BJ (cell line): ENCODE data around the gene SMC6. TPM values are rescaled to one million over a fixed set of nuclear protein-coding genes. Genes with fewer than 3 reads are reported as not detected.

Source experiments
- CTCF ChIA-PET: fragments of 350-600 bp; formaldehyde crosslinking; extraction: SDS; loops from one replicate; lab custom pipeline; 2021; ENCODE audit warnings: antibody characterized with exemption, inconsistent platforms; lab: Yijun Ruan, JAX
- POLR2A ChIA-PET: fragments of 300-600 bp; sonication (Branson Sonifier 250); formaldehyde crosslinking; extraction: SDS; loops from one replicate; lab custom pipeline; 2021; ENCODE audit warnings: antibody characterized with exemption; lab: Charles Lee
- DNase-seq: peaks from one replicate; pipeline ENCODE4 v3.0.0-alpha.2; 2011; ENCODE audit warnings: low read depth
- H3K27me3 ChIP-seq: 2 replicates; pipeline ENCODE4 v1.6.0; 2011; ENCODE audit warnings: low read length; ENCODE audit not compliant: control insufficient read depth, insufficient read depth
- H3K36me3 ChIP-seq: 2 replicates; pipeline ENCODE4 v1.5.1; 2011; ENCODE audit warnings: low read length; ENCODE audit not compliant: control insufficient read depth, insufficient read depth
- H3K4me3 ChIP-seq: 2 replicates; pipeline ENCODE4 v1.5.1; 2011; ENCODE audit warnings: low read depth, mild to moderate bottlenecking, control low read depth, low read length
- polyA plus RNA-seq: library from polyadenylated mRNA; depleted of rRNA; stranded (reverse); fragments of >200 nt; gene quantifications from 2 replicates; pipeline ENCODE4 v1.2.3, GENCODE V29; 2011; rRNA removed
- TF ChIP-seq, protein P1 (sequence below): IDR thresholded peaks from 2 replicates; pipeline ENCODE4 v1.5.1; 2011; ENCODE audit warnings: low read depth, mild to moderate bottlenecking, control low read depth, inconsistent platforms, low read length, moderate library complexity; ENCODE audit not compliant: insufficient read depth

Gene SMC6
- polyA plus RNA-seq, 1 experiment = 5.2 TPM

DNA sequence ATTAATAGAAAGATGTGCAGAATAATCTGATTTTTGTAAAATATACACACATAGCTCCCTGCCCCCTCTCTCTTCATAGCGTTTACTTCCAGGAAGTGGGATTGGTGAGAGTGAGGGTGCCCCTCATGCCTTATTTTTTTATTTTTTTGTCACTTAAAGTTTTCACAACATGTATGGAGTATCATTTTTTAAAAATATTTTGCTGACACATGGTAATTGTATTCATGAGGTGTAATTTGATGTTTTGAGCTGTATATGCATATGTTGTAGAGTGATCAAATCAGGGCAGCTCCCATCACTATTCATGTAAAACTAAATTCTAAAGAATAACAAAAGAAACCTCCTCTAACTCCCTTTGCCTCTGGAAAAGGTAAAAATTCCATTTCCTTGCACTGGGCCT, 138.5 kb downstream of the SMC6 start:
- TF ChIP-seq, protein P1, sequence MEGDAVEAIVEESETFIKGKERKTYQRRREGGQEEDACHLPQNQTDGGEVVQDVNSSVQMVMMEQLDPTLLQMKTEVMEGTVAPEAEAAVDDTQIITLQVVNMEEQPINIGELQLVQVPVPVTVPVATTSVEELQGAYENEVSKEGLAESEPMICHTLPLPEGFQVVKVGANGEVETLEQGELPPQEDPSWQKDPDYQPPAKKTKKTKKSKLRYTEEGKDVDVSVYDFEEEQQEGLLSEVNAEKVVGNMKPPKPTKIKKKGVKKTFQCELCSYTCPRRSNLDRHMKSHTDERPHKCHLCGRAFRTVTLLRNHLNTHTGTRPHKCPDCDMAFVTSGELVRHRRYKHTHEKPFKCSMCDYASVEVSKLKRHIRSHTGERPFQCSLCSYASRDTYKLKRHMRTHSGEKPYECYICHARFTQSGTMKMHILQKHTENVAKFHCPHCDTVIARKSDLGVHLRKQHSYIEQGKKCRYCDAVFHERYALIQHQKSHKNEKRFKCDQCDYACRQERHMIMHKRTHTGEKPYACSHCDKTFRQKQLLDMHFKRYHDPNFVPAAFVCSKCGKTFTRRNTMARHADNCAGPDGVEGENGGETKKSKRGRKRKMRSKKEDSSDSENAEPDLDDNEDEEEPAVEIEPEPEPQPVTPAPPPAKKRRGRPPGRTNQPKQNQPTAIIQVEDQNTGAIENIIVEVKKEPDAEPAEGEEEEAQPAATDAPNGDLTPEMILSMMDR = no peak
- POLR2A ChIA-PET = no interaction called here
- Histone ChIP-seq H3K4me3 (no peak overlapping the region), H3K27me3 (no peaks in the 10 kb centered on the region), H3K36me3 (no peaks in the 10 kb centered on the region)
- CTCF ChIA-PET = interaction anchor here (0.6 kb wide), 1 partner anchor 58 kb away, joined by 3 read pairs; no protein-coding TSS in a partner anchor
- no peak for DNase-seq

- POLR2A ChIA-PET = no interaction called here
- CTCF ChIA-PET = interaction anchor here (0.6 kb wide), 1 partner anchor 57 kb away, joined by 3 read pairs; no protein-coding TSS in a partner anchor
- H3K36me3 ChIP-seq = no peaks in the 10 kb centered on the region
- no peaks in the 10 kb centered on the region for H3K27me3 ChIP-seq
- DNase-seq = no peak
- TF ChIP-seq, protein P1 = no peak
- H3K4me3 ChIP-seq = no peak overlapping the region
Observed at GRCh38 chr2:17614174-17614930, 139.3 kb downstream of the SMC6 start.

Other genes starting within 250 kb of the SMC6 start
- not detected in 2 replicates for gene RAD51AP2, start 235.4 kb downstream of the SMC6 start, polyA plus RNA-seq
- not detected in 2 replicates for gene VSNL1, start 213.1 kb downstream of the SMC6 start, polyA plus RNA-seq
- 7.6 and 13.4 TPM in 2 replicates for gene GEN1, start 328 bp upstream of the SMC6 start, polyA plus RNA-seq
- not detected in 2 replicates for gene MSGN1, start 62.6 kb upstream of the SMC6 start, polyA plus RNA-seq
- 4.3 and 4.9 TPM in 2 replicates for gene KCNS3, start 124.9 kb upstream of the SMC6 start, polyA plus RNA-seq